IPS-18a (cell line): ENCODE measurements around the gene BHLHA9.

Source experiments
- H3K27ac ChIP-seq: one replicate; pipeline ENCODE4 v1.5.1; 2013; ENCODE audit warnings: low read length
- H3K27me3 ChIP-seq: one replicate; pipeline ENCODE4 v1.6.1; 2013; ENCODE audit warnings: mild to moderate bottlenecking, low read length; ENCODE audit not compliant: control insufficient read depth, insufficient read depth
- H3K36me3 ChIP-seq: one replicate; pipeline ENCODE4 v1.6.1; 2013; ENCODE audit warnings: low read depth, low read length; ENCODE audit not compliant: control insufficient read depth
- H3K4me1 ChIP-seq: one replicate; pipeline ENCODE4 v1.6.1; 2013; ENCODE audit warnings: low read depth, low read length; ENCODE audit not compliant: control insufficient read depth
- H3K4me3 ChIP-seq: one replicate; pipeline ENCODE4 v1.5.1; 2013; ENCODE audit warnings: low read length
- H3K9ac ChIP-seq: one replicate; pipeline ENCODE4 v1.6.1; 2013; ENCODE audit warnings: mild to moderate bottlenecking, low read length, moderate library complexity
- H3K9me3 ChIP-seq: one replicate; pipeline ENCODE4 v1.6.1; 2013; ENCODE audit warnings: low read depth, low read length; ENCODE audit not compliant: control insufficient read depth

BHLHA9 gene

GRCh38 chr17:1280652-1281051 is 10.4 kb downstream of the BHLHA9 start:
- Histone ChIP-seq H3K9me3 (no peaks in the 10 kb centered on the region), H3K9ac (no peak overlapping the region), H3K27ac (no peak overlapping the region), H3K27me3 (no peaks in the 10 kb centered on the region), H3K4me1 (no peaks in the 10 kb centered on the region), H3K36me3 (no peaks in the 10 kb centered on the region), H3K4me3 (no peak overlapping the region)

GRCh38 chr17:1286379-1287106 is 16.3 kb downstream of the BHLHA9 start:
- H3K27ac ChIP-seq: no peak overlapping the region
- no peaks in the 10 kb centered on the region for H3K27me3 ChIP-seq
- H3K9me3 ChIP-seq: no peaks in the 10 kb centered on the region
- H3K9ac ChIP-seq: no peak overlapping the region
- no peaks in the 10 kb centered on the region for H3K4me1 ChIP-seq
- no peaks in the 10 kb centered on the region for H3K36me3 ChIP-seq
- no peak overlapping the region for H3K4me3 ChIP-seq

- H3K27ac ChIP-seq: no peak overlapping the region
- H3K9me3 ChIP-seq: no peaks in the 10 kb centered on the region
- no peaks in the 10 kb centered on the region for H3K36me3 ChIP-seq
- H3K9ac ChIP-seq: no peak overlapping the region
- H3K4me1 ChIP-seq: no peaks in the 10 kb centered on the region
- H3K27me3 ChIP-seq: no peaks in the 10 kb centered on the region
- H3K4me3 ChIP-seq: no peak overlapping the region
Observed at GRCh38 chr17:1289695-1290094, 19.5 kb downstream of the BHLHA9 start.

- no peaks in the 10 kb centered on the region for H3K36me3 ChIP-seq
- H3K27ac ChIP-seq: no peak overlapping the region
- no peaks in the 10 kb centered on the region for H3K4me1 ChIP-seq
- H3K9me3 ChIP-seq: no peaks in the 10 kb centered on the region
- no peaks in the 10 kb centered on the region for H3K27me3 ChIP-seq
- no peak overlapping the region for H3K4me3 ChIP-seq
- H3K9ac ChIP-seq: no peak overlapping the region
Observed at GRCh38 chr17:1290676-1291075, 20.4 kb downstream of the BHLHA9 start.

DNA sequence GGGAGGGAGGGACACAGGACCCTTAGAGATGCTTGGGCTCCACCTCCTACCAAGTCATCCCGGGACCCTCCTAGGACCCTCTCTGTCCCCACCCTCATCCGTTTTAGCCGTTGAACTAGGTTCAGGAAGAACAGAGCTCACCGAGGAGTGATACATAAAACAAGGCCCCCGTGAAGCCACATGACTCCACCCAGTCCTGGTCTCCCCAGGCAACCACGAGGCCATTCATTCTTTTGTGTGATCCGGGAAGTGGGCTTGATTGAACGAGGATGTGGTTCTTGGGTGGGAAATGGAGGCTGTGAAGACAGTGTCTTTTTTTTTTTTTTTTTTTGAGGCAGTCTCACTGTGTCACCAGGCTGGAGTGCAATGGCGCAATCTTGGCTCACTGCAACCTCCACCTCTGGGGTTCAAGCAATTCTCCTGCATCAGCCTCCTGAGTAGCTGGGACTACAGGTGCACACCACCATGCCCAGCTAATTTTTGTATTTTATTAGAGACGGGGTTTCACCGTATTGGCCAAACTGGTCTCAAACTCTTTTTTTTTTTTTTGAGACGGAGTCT is 24.0 kb downstream of the BHLHA9 start:
- Histone ChIP-seq H3K27me3 (peaks cover 5% of the 10 kb centered on the region), H3K36me3 (no peaks in the 10 kb centered on the region), H3K4me1 (no peaks in the 10 kb centered on the region), H3K27ac (no peak overlapping the region), H3K4me3 (no peak overlapping the region), H3K9ac (no peak overlapping the region), H3K9me3 (no peaks in the 10 kb centered on the region)

DNA sequence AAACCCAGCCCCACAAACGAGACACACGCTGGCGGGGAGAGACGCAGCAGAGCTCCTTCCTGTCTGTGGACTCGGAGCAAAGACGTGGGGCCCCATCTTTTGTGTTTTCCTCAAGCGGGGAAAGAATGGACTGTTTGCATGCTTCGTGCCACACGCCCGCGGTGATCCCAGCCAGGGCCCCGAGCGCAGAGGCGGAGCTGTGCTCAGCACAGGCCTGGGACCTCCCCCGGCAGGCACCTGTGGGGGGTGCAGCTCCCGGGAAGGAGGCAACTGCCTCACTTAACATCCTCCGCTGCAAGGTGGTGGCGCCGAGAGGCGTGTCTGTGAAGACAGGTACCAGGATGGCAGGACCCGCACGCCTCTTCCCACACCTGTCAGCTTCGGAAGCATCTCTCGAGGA is 28.4 kb downstream of the BHLHA9 start:
- H3K9ac ChIP-seq: no peak overlapping the region
- no peaks in the 10 kb centered on the region for H3K36me3 ChIP-seq
- no peak overlapping the region for H3K27ac ChIP-seq
- peaks cover 5% of the 10 kb centered on the region for H3K27me3 ChIP-seq
- H3K4me1 ChIP-seq: no peaks in the 10 kb centered on the region
- no peak overlapping the region for H3K4me3 ChIP-seq
- no peaks in the 10 kb centered on the region for H3K9me3 ChIP-seq

GRCh38 chr17:1299552-1300370 is 29.5 kb downstream of the BHLHA9 start:
- Histone ChIP-seq H3K27ac (no peak overlapping the region), H3K27me3 (peaks cover 5% of the 10 kb centered on the region), H3K4me1 (no peaks in the 10 kb centered on the region), H3K4me3 (no peak overlapping the region), H3K9me3 (no peaks in the 10 kb centered on the region), H3K36me3 (no peaks in the 10 kb centered on the region), H3K9ac (no peak overlapping the region)

GRCh38 chr17:1300371-1300905 is 30.2 kb downstream of the BHLHA9 start:
- H3K9ac ChIP-seq: no peak overlapping the region
- H3K27ac ChIP-seq: no peak overlapping the region
- no peaks in the 10 kb centered on the region for H3K9me3 ChIP-seq
- no peak overlapping the region for H3K4me3 ChIP-seq
- no peaks in the 10 kb centered on the region for H3K4me1 ChIP-seq
- H3K27me3 ChIP-seq: peaks cover 5% of the 10 kb centered on the region
- no peaks in the 10 kb centered on the region for H3K36me3 ChIP-seq

- Histone ChIP-seq H3K9me3 (no peaks in the 10 kb centered on the region), H3K27ac (no peak overlapping the region), H3K36me3 (no peaks in the 10 kb centered on the region), H3K9ac (no peak overlapping the region), H3K4me1 (no peaks in the 10 kb centered on the region), H3K27me3 (peaks cover 5% of the 10 kb centered on the region), H3K4me3 (no peak overlapping the region)
Observed at GRCh38 chr17:1301546-1301945, 31.3 kb downstream of the BHLHA9 start.

GRCh38 chr17:1302761-1303160 is 32.5 kb downstream of the BHLHA9 start:
- H3K4me1 ChIP-seq: no peaks in the 10 kb centered on the region
- H3K36me3 ChIP-seq: no peaks in the 10 kb centered on the region
- no peak overlapping the region for H3K9ac ChIP-seq
- peaks cover 5% of the 10 kb centered on the region for H3K27me3 ChIP-seq
- H3K9me3 ChIP-seq: no peaks in the 10 kb centered on the region
- no peak overlapping the region for H3K4me3 ChIP-seq
- H3K27ac ChIP-seq: no peak overlapping the region

- no peak overlapping the region for H3K9ac ChIP-seq
- H3K27me3 ChIP-seq: no peaks in the 10 kb centered on the region
- no peaks in the 10 kb centered on the region for H3K36me3 ChIP-seq
- H3K4me1 ChIP-seq: no peaks in the 10 kb centered on the region
- no peak overlapping the region for H3K27ac ChIP-seq
- H3K4me3 ChIP-seq: no peak overlapping the region
- no peaks in the 10 kb centered on the region for H3K9me3 ChIP-seq
Observed at GRCh38 chr17:1304522-1304921, 34.3 kb downstream of the BHLHA9 start.
